Measurements from ENCODE around the gene TCFL5. TPM values are rescaled to one million over a fixed set of nuclear protein-coding genes. Genes with fewer than 3 reads are reported as not detected.

TCFL5 gene
- total and polyA plus RNA-seq, 4 donors = 4.5 to 10.7 (median 4.7) TPM

- H3K36me3 ChIP-seq (ENCODE audit: control insufficient read depth in 1 of 2, insufficient read depth in 2 of 2, low read length in 1 of 2) = peaks cover 0 to 5% of the 10 kb centered on the region in 2 donors
- no peak overlapping the region for H3K4me3 ChIP-seq (ENCODE audit: low read length in 2 of 2)
- H3K9me3 ChIP-seq (ENCODE audit: control insufficient read depth, low read length) = no peaks in the 10 kb centered on the region
- no peaks in the 10 kb centered on the region for H3K4me1 ChIP-seq (ENCODE audit: control insufficient read depth in 1 of 2, insufficient read depth in 2 of 2, low read length in 2 of 2)
- intact Hi-C loops (cut with DNase I) = loop anchor here in 1 of 2 donors (10.0 kb wide), 1 partner anchor 493 kb away; the partner anchor contains the start of gene ADRM1
- no peaks in the 10 kb centered on the region for H3K27me3 ChIP-seq (ENCODE audit: control insufficient read depth in 1 of 2, insufficient read depth in 2 of 2, low read length in 1 of 2)
- 87 to 91% methylated on average over 25 to 26 of the region's 26 CpGs for WGBS, 2 donors
- no peak for DNase-seq
- H3K27ac ChIP-seq (ENCODE audit: low read depth in 1 of 2, low read length in 2 of 2) = no peak overlapping the region
- ATAC-seq (ENCODE audit: low FRiP score) = no peak
Measured at GRCh38 chr20:62797671-62798532, 63.7 kb downstream of the TCFL5 start.

GRCh38 chr20:62796699-62797491 is 64.7 kb downstream of the TCFL5 start:
- no peaks in the 10 kb centered on the region for H3K9me3 ChIP-seq (ENCODE audit: control insufficient read depth, low read length)
- H3K27ac ChIP-seq (ENCODE audit: low read depth in 1 of 2, low read length in 2 of 2) = no peak overlapping the region
- no peaks in the 10 kb centered on the region for H3K27me3 ChIP-seq (ENCODE audit: control insufficient read depth in 1 of 2, insufficient read depth in 2 of 2, low read length in 1 of 2)
- H3K4me3 ChIP-seq (ENCODE audit: low read length in 2 of 2) = peak overlapping the region; percentile 67 to 78
- DNase-seq (no peak), ATAC-seq (ENCODE audit: low FRiP score) (no peak)
- intact Hi-C loops (cut with DNase I) = loop anchor here in 1 of 2 donors (10.0 kb wide), 1 partner anchor 492 kb away; the partner anchor contains the start of gene ADRM1
- H3K36me3 ChIP-seq (ENCODE audit: control insufficient read depth in 1 of 2, insufficient read depth in 2 of 2, low read length in 1 of 2) = peaks cover 0 to 5% of the 10 kb centered on the region in 2 donors
- WGBS, 2 donors = 17 to 41% methylated on average over 21 to 53 of the region's 53 CpGs
- H3K4me1 ChIP-seq (ENCODE audit: control insufficient read depth in 1 of 2, insufficient read depth in 2 of 2, low read length in 2 of 2) = no peaks in the 10 kb centered on the region

- Histone ChIP-seq H3K4me1 (ENCODE audit: control insufficient read depth in 1 of 2, insufficient read depth in 2 of 2, low read length in 2 of 2) (no peaks in the 10 kb centered on the region), H3K27me3 (ENCODE audit: control insufficient read depth in 1 of 2, insufficient read depth in 2 of 2, low read length in 1 of 2) (no peaks in the 10 kb centered on the region), H3K9me3 (ENCODE audit: control insufficient read depth, low read length) (no peaks in the 10 kb centered on the region), H3K36me3 (ENCODE audit: control insufficient read depth in 1 of 2, insufficient read depth in 2 of 2, low read length in 1 of 2) (peaks cover 0 to 5% of the 10 kb centered on the region in 2 donors), H3K4me3 (ENCODE audit: low read length in 2 of 2) (peak overlapping the region; percentile 45 to 66), H3K27ac (ENCODE audit: low read depth in 1 of 2, low read length in 2 of 2) (peak overlapping the region in 1 of 2 donors; percentile 77)
- WGBS, 2 donors = 0% methylated on average over 68 of the region's 68 CpGs
- DNase-seq = peak in 1 of 2 donors; percentile 71
- ATAC-seq (ENCODE audit: low FRiP score) = no peak
- intact Hi-C loops (cut with DNase I) = loop anchor here in 1 of 2 donors (10.0 kb wide), 1 partner anchor 490 kb away; the partner anchor contains the start of gene ADRM1
Measured at GRCh38 chr20:62795023-62795761, 66.4 kb downstream of the TCFL5 start.

GRCh38 chr20:62794007-62794724 is 67.5 kb downstream of the TCFL5 start:
- no peaks in the 10 kb centered on the region for H3K9me3 ChIP-seq (ENCODE audit: control insufficient read depth, low read length)
- H3K4me3 ChIP-seq (ENCODE audit: low read length in 2 of 2) = peak overlapping the region; percentile 52 to 66
- H3K4me1 ChIP-seq (ENCODE audit: control insufficient read depth in 1 of 2, insufficient read depth in 2 of 2, low read length in 2 of 2) = no peaks in the 10 kb centered on the region
- ATAC-seq (ENCODE audit: low FRiP score) (peak; percentile 94), DNase-seq (peak; percentile 98 to 99)
- peaks cover 0 to 5% of the 10 kb centered on the region in 2 donors for H3K36me3 ChIP-seq (ENCODE audit: control insufficient read depth in 1 of 2, insufficient read depth in 2 of 2, low read length in 1 of 2)
- intact Hi-C loops (cut with DNase I) = loop anchor here (5.0 to 10.0 kb wide), 4 partner anchors 127 to 489 kb away; partner anchors contain the start of gene ADRM1 (in 1 of the 2)
- 0 to 1% methylated on average over 53 to 69 of the region's 69 CpGs for WGBS, 2 donors
- peak overlapping the region in 1 of 2 donors; percentile 72 for H3K27ac ChIP-seq (ENCODE audit: low read depth in 1 of 2, low read length in 2 of 2)
- H3K27me3 ChIP-seq (ENCODE audit: control insufficient read depth in 1 of 2, insufficient read depth in 2 of 2, low read length in 1 of 2) = no peaks in the 10 kb centered on the region

GRCh38 chr20:62793757-62794006 is 67.9 kb downstream of the TCFL5 start:
- no peak for ATAC-seq (ENCODE audit: low FRiP score)
- H3K4me1 ChIP-seq (ENCODE audit: control insufficient read depth in 1 of 2, insufficient read depth in 2 of 2, low read length in 2 of 2) = no peaks in the 10 kb centered on the region
- intact Hi-C loops (cut with DNase I) = loop anchor here (5.0 to 10.0 kb wide), 4 partner anchors 126 to 489 kb away; partner anchors contain the start of gene ADRM1 (in 1 of the 2)
- no peak for DNase-seq
- H3K27me3 ChIP-seq (ENCODE audit: control insufficient read depth in 1 of 2, insufficient read depth in 2 of 2, low read length in 1 of 2) = no peaks in the 10 kb centered on the region
- H3K9me3 ChIP-seq (ENCODE audit: control insufficient read depth, low read length) = no peaks in the 10 kb centered on the region
- H3K27ac ChIP-seq (ENCODE audit: low read depth in 1 of 2, low read length in 2 of 2) = peak overlapping the region in 1 of 2 donors; percentile 72
- H3K36me3 ChIP-seq (ENCODE audit: control insufficient read depth in 1 of 2, insufficient read depth in 2 of 2, low read length in 1 of 2) = peaks cover 0 to 1% of the 10 kb centered on the region in 2 donors
- no peak overlapping the region for H3K4me3 ChIP-seq (ENCODE audit: low read length in 2 of 2)
- 55 to 58% methylated on average over 7 of the region's 7 CpGs for WGBS, 2 donors

GRCh38 chr20:62792940-62793756 is 68.5 kb downstream of the TCFL5 start:
- Histone ChIP-seq H3K27ac (ENCODE audit: low read depth in 1 of 2, low read length in 2 of 2) (peak overlapping the region in 1 of 2 donors; percentile 3), H3K9me3 (ENCODE audit: control insufficient read depth, low read length) (no peaks in the 10 kb centered on the region), H3K36me3 (ENCODE audit: control insufficient read depth in 1 of 2, insufficient read depth in 2 of 2, low read length in 1 of 2) (no peaks in the 10 kb centered on the region), H3K27me3 (ENCODE audit: control insufficient read depth in 1 of 2, insufficient read depth in 2 of 2, low read length in 1 of 2) (no peaks in the 10 kb centered on the region), H3K4me1 (ENCODE audit: control insufficient read depth in 1 of 2, insufficient read depth in 2 of 2, low read length in 2 of 2) (no peaks in the 10 kb centered on the region), H3K4me3 (ENCODE audit: low read length in 2 of 2) (no peak overlapping the region)
- no peak for DNase-seq
- 87 to 89% methylated on average over 22 of the region's 22 CpGs for WGBS, 2 donors
- no peak for ATAC-seq (ENCODE audit: low FRiP score)
- intact Hi-C loops (cut with DNase I) = loop anchor here (5.0 to 10.0 kb wide), 4 partner anchors 126 to 488 kb away; partner anchors contain the start of gene ADRM1 (in 1 of the 2)

GRCh38 chr20:62792182-62792939 is 69.3 kb downstream of the TCFL5 start:
- H3K27ac ChIP-seq (ENCODE audit: low read depth in 1 of 2, low read length in 2 of 2) = no peak overlapping the region

More at GRCh38 chr20:62792182-62792939, 69.3 kb downstream of the TCFL5 start:
- Histone ChIP-seq H3K9me3 (ENCODE audit: control insufficient read depth, low read length) (no peaks in the 10 kb centered on the region), H3K4me1 (ENCODE audit: control insufficient read depth in 1 of 2, insufficient read depth in 2 of 2, low read length in 2 of 2) (no peaks in the 10 kb centered on the region), H3K27me3 (ENCODE audit: control insufficient read depth in 1 of 2, insufficient read depth in 2 of 2, low read length in 1 of 2) (no peaks in the 10 kb centered on the region), H3K36me3 (ENCODE audit: control insufficient read depth in 1 of 2, insufficient read depth in 2 of 2, low read length in 1 of 2) (no peaks in the 10 kb centered on the region), H3K4me3 (ENCODE audit: low read length in 2 of 2) (no peak overlapping the region)
- ATAC-seq (ENCODE audit: low FRiP score) (no peak), DNase-seq (no peak)
- 69 to 71% methylated on average over 9 of the region's 9 CpGs for WGBS, 2 donors
- intact Hi-C loops (cut with DNase I) = loop anchor here (5.0 to 10.0 kb wide), 4 partner anchors 125 to 488 kb away; partner anchors contain the start of gene ADRM1 (in 1 of the 2)

Data from aorta (tissue), 5 donors.